A172 (cell line): ENCODE data around the gene ZNF213. TPM values are rescaled to one million over a fixed set of nuclear protein-coding genes. Genes with fewer than 3 reads are reported as not detected.

Experiments used
- DNase-seq: peaks from one replicate; pipeline ENCODE4 v3.0.0-alpha.2; 2015; ENCODE audit warnings: low spot score
- total RNA-seq: library from RNA; depleted of rRNA; stranded (reverse); fragments of >200 nt; shearing (Covaris generic); gene quantifications from 2 replicates; pipeline ENCODE4 v1.2.3, GENCODE V29; 2014; rRNA removed

Gene ZNF213
- total RNA-seq, result 2.1 and 4.6 TPM in 2 replicates

GRCh38 chr16:3134338-3135125 is at the start of gene ZNF213:
Gene ZNF213 (plus strand): TSS chr16:3135029. CDS start chr16:3137281, 2,252 bp downstream.
- peak; percentile 98 for DNase-seq

- DNase-seq, result no peak
These were observed 48.8 kb upstream of the ZNF213 start for GRCh38 chr16:3085868-3086595.

GRCh38 chr16:3086596-3087242 is 48.1 kb upstream of the ZNF213 start:
- DNase-seq, result no peak

- no peak for DNase-seq
These were observed 47.3 kb upstream of the ZNF213 start for GRCh38 chr16:3087243-3088235.

GRCh38 chr16:3088450-3088849 is 46.4 kb upstream of the ZNF213 start:
- DNase-seq, result no peak

- no peak for DNase-seq
These were observed 45.7 kb upstream of the ZNF213 start for GRCh38 chr16:3088925-3089716.

- DNase-seq, result no peak
These were observed 44.9 kb upstream of the ZNF213 start for GRCh38 chr16:3089717-3090592.

- no peak for DNase-seq
These were observed 43.3 kb upstream of the ZNF213 start for GRCh38 chr16:3091551-3091950.

GRCh38 chr16:3092501-3092941 is 42.3 kb upstream of the ZNF213 start:
- DNase-seq, result no peak

GRCh38 chr16:3094289-3095027 is 40.4 kb upstream of the ZNF213 start:
- DNase-seq, result peak; percentile 39

GRCh38 chr16:3095869-3096268 is 39.0 kb upstream of the ZNF213 start:
- DNase-seq, result peak; percentile 23

GRCh38 chr16:3096362-3096761 is 38.5 kb upstream of the ZNF213 start:
- no peak for DNase-seq

GRCh38 chr16:3097266-3097665 is 37.6 kb upstream of the ZNF213 start:
- DNase-seq, result no peak

- DNase-seq, result no peak
These were observed 36.1 kb upstream of the ZNF213 start, which contains the start of gene ZSCAN10 for GRCh38 chr16:3098459-3099394. Gene ZSCAN10 (minus strand): TSS chr16:3099294. CDS start chr16:3092937, 6,357 bp downstream.

- no peak for DNase-seq
These were observed 35.5 kb upstream of the ZNF213 start for GRCh38 chr16:3099395-3099731.

- peak; percentile 66 for DNase-seq
These were observed 34.9 kb upstream of the ZNF213 start for GRCh38 chr16:3099732-3100499.
